Brain microvascular endothelial cell (primary cell): Measurements from ENCODE around the gene ZBTB16.

Source experiments
- DNase-seq: peaks from one replicate; pipeline ENCODE4 v3.0.0-alpha.2; 2020
- H3K27ac ChIP-seq: fragments of 250-450 bp; sonication (Bioruptor Pico); 2 replicates; pipeline ENCODE4 v1.5.1; 2020; ENCODE audit warnings: mild to moderate bottlenecking, moderate library complexity
- H3K27me3 ChIP-seq: fragments of 250-450 bp; sonication (Bioruptor Pico); replicated peaks from 2 replicates; pipeline ENCODE4 v1.5.1; 2020; ENCODE audit warnings: mild to moderate bottlenecking
- H3K36me3 ChIP-seq: fragments of 250-450 bp; sonication (Bioruptor Pico); replicated peaks from 2 replicates; pipeline ENCODE4 v1.5.1; 2020; ENCODE audit warnings: mild to moderate bottlenecking
- H3K4me3 ChIP-seq: 2 replicates; pipeline ENCODE4 v1.5.1; 2011; ENCODE audit warnings: low read depth, mild to moderate bottlenecking, control low read depth, low read length, moderate library complexity
- in situ Hi-C: cut with HindIII; loops from 2 replicates; pipeline ENCODE4 v1.10.0; 2017; ENCODE audit warnings: low sequenced_read_pairs, low pct_ligation_motif_present
- TF ChIP-seq, protein P1 (sequence below): IDR thresholded peaks from 2 replicates; pipeline ENCODE4 v1.5.1; 2011; ENCODE audit warnings: low read depth, mild to moderate bottlenecking, moderate library complexity, low read length, control low read depth, inconsistent platforms; ENCODE audit errors: missing control alignments

The ZBTB16 gene

DNA sequence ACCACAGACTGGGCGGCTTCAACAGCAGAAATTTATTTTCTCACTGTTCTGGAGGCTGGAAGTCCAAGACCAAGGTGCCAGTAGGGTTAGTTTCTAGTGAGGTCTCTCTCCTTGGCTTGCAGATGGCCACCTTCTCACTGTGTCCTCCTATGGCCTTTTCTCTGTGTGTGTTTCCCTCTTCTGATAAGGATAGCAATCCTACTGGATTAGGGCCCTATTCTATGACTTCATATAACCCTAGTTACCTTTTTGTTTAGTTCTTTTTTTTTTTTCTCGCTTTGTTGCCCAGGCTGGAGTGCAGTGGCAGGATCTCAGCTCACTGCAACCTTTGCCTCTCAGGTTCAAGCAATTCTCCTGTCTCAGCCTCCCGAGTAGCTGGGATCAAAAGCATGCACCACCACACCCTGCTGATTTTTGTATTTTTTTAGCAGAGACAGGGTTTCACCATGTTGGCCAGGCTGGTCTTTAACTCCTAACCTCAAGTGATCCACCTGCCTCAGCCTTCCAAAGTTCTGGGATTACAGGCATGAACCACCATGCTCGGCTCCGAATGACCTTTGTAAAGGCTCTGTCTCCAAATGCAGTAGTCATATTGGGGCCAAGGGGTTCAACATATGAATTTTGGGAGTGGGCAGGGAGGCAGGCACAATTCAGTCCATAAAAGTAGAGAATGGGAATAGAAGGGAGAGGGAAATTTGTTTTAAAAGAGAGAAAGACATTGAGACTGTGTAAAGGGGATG is 211.2 kb downstream of the ZBTB16 start:
- no peak for DNase-seq
- TF ChIP-seq, protein P1, sequence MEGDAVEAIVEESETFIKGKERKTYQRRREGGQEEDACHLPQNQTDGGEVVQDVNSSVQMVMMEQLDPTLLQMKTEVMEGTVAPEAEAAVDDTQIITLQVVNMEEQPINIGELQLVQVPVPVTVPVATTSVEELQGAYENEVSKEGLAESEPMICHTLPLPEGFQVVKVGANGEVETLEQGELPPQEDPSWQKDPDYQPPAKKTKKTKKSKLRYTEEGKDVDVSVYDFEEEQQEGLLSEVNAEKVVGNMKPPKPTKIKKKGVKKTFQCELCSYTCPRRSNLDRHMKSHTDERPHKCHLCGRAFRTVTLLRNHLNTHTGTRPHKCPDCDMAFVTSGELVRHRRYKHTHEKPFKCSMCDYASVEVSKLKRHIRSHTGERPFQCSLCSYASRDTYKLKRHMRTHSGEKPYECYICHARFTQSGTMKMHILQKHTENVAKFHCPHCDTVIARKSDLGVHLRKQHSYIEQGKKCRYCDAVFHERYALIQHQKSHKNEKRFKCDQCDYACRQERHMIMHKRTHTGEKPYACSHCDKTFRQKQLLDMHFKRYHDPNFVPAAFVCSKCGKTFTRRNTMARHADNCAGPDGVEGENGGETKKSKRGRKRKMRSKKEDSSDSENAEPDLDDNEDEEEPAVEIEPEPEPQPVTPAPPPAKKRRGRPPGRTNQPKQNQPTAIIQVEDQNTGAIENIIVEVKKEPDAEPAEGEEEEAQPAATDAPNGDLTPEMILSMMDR = no peak
- Histone ChIP-seq H3K36me3 (no peaks in the 10 kb centered on the region), H3K4me3 (no peak overlapping the region), H3K27ac (no peak overlapping the region), H3K27me3 (no peaks in the 10 kb centered on the region)
- in situ Hi-C loops = loop anchor here (25.0 kb wide), 2 partner anchors 233 to 358 kb away; partner anchors contain the start of gene HTR3B

- DNase-seq = no peak
- H3K27ac ChIP-seq = no peak overlapping the region
- in situ Hi-C loops = loop anchor here (25.0 kb wide), 2 partner anchors 234 to 359 kb away; partner anchors contain the start of gene HTR3B
- H3K36me3 ChIP-seq = no peaks in the 10 kb centered on the region
- no peaks in the 10 kb centered on the region for H3K27me3 ChIP-seq
- TF ChIP-seq, protein P1 = no peak
- no peak overlapping the region for H3K4me3 ChIP-seq
These were observed 211.8 kb downstream of the ZBTB16 start for GRCh38 chr11:114271316-114271715.

- Histone ChIP-seq H3K27me3 (no peaks in the 10 kb centered on the region), H3K27ac (no peak overlapping the region), H3K4me3 (no peak overlapping the region), H3K36me3 (no peaks in the 10 kb centered on the region)
- in situ Hi-C loops = loop anchor here (25.0 kb wide), 2 partner anchors 235 to 360 kb away; partner anchors contain the start of gene HTR3B
- DNase-seq = no peak
- TF ChIP-seq, protein P1 = no peak
These were observed 212.8 kb downstream of the ZBTB16 start for GRCh38 chr11:114272311-114272710.

GRCh38 chr11:114273071-114273470 is 213.6 kb downstream of the ZBTB16 start:
- H3K36me3 ChIP-seq = no peaks in the 10 kb centered on the region
- no peak overlapping the region for H3K27ac ChIP-seq
- no peak overlapping the region for H3K4me3 ChIP-seq
- in situ Hi-C loops = loop anchor here (25.0 kb wide), 2 partner anchors 236 to 361 kb away; partner anchors contain the start of gene HTR3B
- TF ChIP-seq, protein P1 = no peak
- DNase-seq = no peak
- H3K27me3 ChIP-seq = no peaks in the 10 kb centered on the region

- no peak overlapping the region for H3K27ac ChIP-seq
- in situ Hi-C loops = loop anchor here (25.0 kb wide), 2 partner anchors 237 to 362 kb away; partner anchors contain the start of gene HTR3B
- no peak for DNase-seq
- no peaks in the 10 kb centered on the region for H3K36me3 ChIP-seq
- no peaks in the 10 kb centered on the region for H3K27me3 ChIP-seq
- H3K4me3 ChIP-seq = no peak overlapping the region
- TF ChIP-seq, protein P1 = no peak
These were observed 214.6 kb downstream of the ZBTB16 start for GRCh38 chr11:114273890-114274635.
